HepG2 (cell line): ENCODE measurements around the gene CA7. TPM values are rescaled to one million over a fixed set of nuclear protein-coding genes. Genes with fewer than 3 reads are reported as not detected.

Experiments
- FOSL2 ChIP-seq: sonication (generic); formaldehyde crosslinking; IDR thresholded peaks from 2 replicates; pipeline ENCODE4 v1.4.0; 2020; ENCODE audit warnings: missing genetic modification reagents
- FOXO1 ChIP-seq: sonication (generic); formaldehyde crosslinking; IDR thresholded peaks from 2 replicates; pipeline ENCODE4 v1.4.0; 2020; ENCODE audit warnings: missing genetic modification reagents
- HCFC1 ChIP-seq: fragments of 150-350 bp; IDR thresholded peaks from 2 replicates; pipeline ENCODE4 v1.6.1; 2014; ENCODE audit warnings: low read depth, low read length
- KLF15 ChIP-seq: sonication (generic); formaldehyde crosslinking; IDR thresholded peaks from 2 replicates; pipeline ENCODE4 v1.8.1; 2023; ENCODE audit warnings: borderline replicate concordance, mild to moderate bottlenecking, inconsistent platforms, missing genetic modification reagents, mixed read lengths
- NFE2L2 ChIP-seq: fragments of 150-350 bp; IDR thresholded peaks from 2 replicates; pipeline ENCODE4 v1.6.1; 2014; ENCODE audit warnings: low read length
- POLR2AphosphoS2 ChIP-seq: IDR thresholded peaks from 2 replicates; pipeline ENCODE4 v1.6.1; 2011; ENCODE audit warnings: low read depth, low read length, improper control_type of control experiment
- RARA ChIP-seq: IDR thresholded peaks from 2 replicates; pipeline ENCODE4 v1.6.1; 2016; ENCODE audit warnings: missing genetic modification reagents, missing compliant biosample characterization
- RELA ChIP-seq: sonication (generic); formaldehyde crosslinking; IDR thresholded peaks from 2 replicates; pipeline ENCODE4 v1.4.0; 2020; ENCODE audit warnings: missing genetic modification reagents
- ZC3H13 ChIP-seq: sonication (generic); formaldehyde crosslinking; IDR thresholded peaks from 2 replicates; pipeline ENCODE4 v1.8.1; 2023; ENCODE audit warnings: mild to moderate bottlenecking, missing genetic modification reagents, moderate library complexity
- ZNF20 ChIP-seq: sonication (generic); formaldehyde crosslinking; IDR thresholded peaks from 2 replicates; pipeline ENCODE4 v1.4.0; 2020; ENCODE audit warnings: mild to moderate bottlenecking, moderate library complexity, missing genetic modification reagents
- ZNF329 ChIP-seq: sonication (generic); formaldehyde crosslinking; IDR thresholded peaks from 2 replicates; pipeline ENCODE4 v1.9.0; 2021; ENCODE audit warnings: low read depth, mild to moderate bottlenecking, missing genetic modification reagents
- ZNF367 ChIP-seq: sonication (generic); formaldehyde crosslinking; IDR thresholded peaks from 2 replicates; pipeline ENCODE4 v1.4.0; 2020; ENCODE audit warnings: missing genetic modification reagents, borderline replicate concordance
- ZNF460 ChIP-seq: sonication (generic); formaldehyde crosslinking; IDR thresholded peaks from 2 replicates; pipeline ENCODE4 v1.5.1; 2020; ENCODE audit warnings: missing genetic modification reagents, mild to moderate bottlenecking, borderline replicate concordance
- ZNF530 ChIP-seq: sonication (generic); formaldehyde crosslinking; IDR thresholded peaks from 2 replicates; pipeline ENCODE4 v1.5.0; 2020; ENCODE audit warnings: low read depth, mild to moderate bottlenecking, missing genetic modification reagents
- ZNF616 ChIP-seq: sonication (generic); formaldehyde crosslinking; IDR thresholded peaks from 2 replicates; pipeline ENCODE4 v1.5.0; 2020; ENCODE audit warnings: low read depth, mild to moderate bottlenecking, missing genetic modification reagents
- ZNF773 ChIP-seq: sonication (generic); formaldehyde crosslinking; IDR thresholded peaks from 2 replicates; pipeline ENCODE4 v1.4.0; 2020; ENCODE audit warnings: missing genetic modification reagents, borderline replicate concordance
- ZNF841 ChIP-seq: sonication (generic); formaldehyde crosslinking; IDR thresholded peaks from 2 replicates; pipeline ENCODE4 v1.8.1; 2023; ENCODE audit warnings: missing genetic modification reagents, borderline replicate concordance
- ZNF891 ChIP-seq: sonication (generic); formaldehyde crosslinking; IDR thresholded peaks from 2 replicates; pipeline ENCODE4 v1.5.0; 2020; ENCODE audit warnings: mild to moderate bottlenecking, missing genetic modification reagents
- ZSCAN30 ChIP-seq: sonication (generic); formaldehyde crosslinking; IDR thresholded peaks from 2 replicates; pipeline ENCODE4 v1.5.0; 2020; ENCODE audit warnings: mild to moderate bottlenecking, missing genetic modification reagents
- polyA plus RNA-seq, 8 experiments: library from polyadenylated mRNA; depleted of rRNA in 3 of 8; stranded (reverse) in 7 of 8; unstranded in 1 of 8; fragments of >200 nt; fragmentation: Illumina TruSeq in 4 of 8; extraction: Trizol in 4 of 8; gene quantifications; 2 replicates each; pipeline versions ENCODE4 v1.2.1 to v1.2.3, GENCODE V29; 2011 to 2016; ENCODE audit warnings: low read depth in 4 of 8, missing spikeins in 1 of 8, mixed read lengths in 1 of 8; ENCODE audit not compliant: insufficient read depth in 1 of 8
- total RNA-seq, 5 experiments: library from RNA; depleted of rRNA; stranded (reverse); fragments of >200 nt; fragmentation: Illumina TruSeq; extraction: Trizol; gene quantifications; 2 replicates each; pipeline ENCODE4 v1.2.3, GENCODE V29; 2016; ENCODE audit warnings: low read depth in 1 of 5
- TF ChIP-seq, protein P1 (sequence below): sonication (generic); formaldehyde crosslinking; IDR thresholded peaks from 2 replicates; pipeline ENCODE4 v1.5.1; 2020; ENCODE audit warnings: missing genetic modification reagents, mild to moderate bottlenecking, borderline replicate concordance
- TF ChIP-seq, protein P2 (sequence below): sonication (generic); formaldehyde crosslinking; IDR thresholded peaks from 2 replicates; pipeline ENCODE4 v1.5.0; 2020; ENCODE audit warnings: missing genetic modification reagents, mild to moderate bottlenecking, borderline replicate concordance
- TF ChIP-seq, protein P3 (sequence below): sonication (generic); formaldehyde crosslinking; IDR thresholded peaks from 2 replicates; pipeline ENCODE4 v1.5.0; 2020; ENCODE audit warnings: missing genetic modification reagents
- TF ChIP-seq, protein P4 (sequence below): IDR thresholded peaks from 2 replicates; pipeline ENCODE4 v1.6.1; 2012; ENCODE audit warnings: inconsistent platforms
- TF ChIP-seq, protein P5 (sequence below): sonication (generic); formaldehyde crosslinking; IDR thresholded peaks from 2 replicates; pipeline ENCODE4 v1.4.0; 2020; ENCODE audit warnings: missing genetic modification reagents

The CA7 gene
- total and polyA plus RNA-seq, 2 of the 13 experiments (the other 11 are each of a cell fraction or from before 2014, with no cell fraction given): not detected

DNA sequence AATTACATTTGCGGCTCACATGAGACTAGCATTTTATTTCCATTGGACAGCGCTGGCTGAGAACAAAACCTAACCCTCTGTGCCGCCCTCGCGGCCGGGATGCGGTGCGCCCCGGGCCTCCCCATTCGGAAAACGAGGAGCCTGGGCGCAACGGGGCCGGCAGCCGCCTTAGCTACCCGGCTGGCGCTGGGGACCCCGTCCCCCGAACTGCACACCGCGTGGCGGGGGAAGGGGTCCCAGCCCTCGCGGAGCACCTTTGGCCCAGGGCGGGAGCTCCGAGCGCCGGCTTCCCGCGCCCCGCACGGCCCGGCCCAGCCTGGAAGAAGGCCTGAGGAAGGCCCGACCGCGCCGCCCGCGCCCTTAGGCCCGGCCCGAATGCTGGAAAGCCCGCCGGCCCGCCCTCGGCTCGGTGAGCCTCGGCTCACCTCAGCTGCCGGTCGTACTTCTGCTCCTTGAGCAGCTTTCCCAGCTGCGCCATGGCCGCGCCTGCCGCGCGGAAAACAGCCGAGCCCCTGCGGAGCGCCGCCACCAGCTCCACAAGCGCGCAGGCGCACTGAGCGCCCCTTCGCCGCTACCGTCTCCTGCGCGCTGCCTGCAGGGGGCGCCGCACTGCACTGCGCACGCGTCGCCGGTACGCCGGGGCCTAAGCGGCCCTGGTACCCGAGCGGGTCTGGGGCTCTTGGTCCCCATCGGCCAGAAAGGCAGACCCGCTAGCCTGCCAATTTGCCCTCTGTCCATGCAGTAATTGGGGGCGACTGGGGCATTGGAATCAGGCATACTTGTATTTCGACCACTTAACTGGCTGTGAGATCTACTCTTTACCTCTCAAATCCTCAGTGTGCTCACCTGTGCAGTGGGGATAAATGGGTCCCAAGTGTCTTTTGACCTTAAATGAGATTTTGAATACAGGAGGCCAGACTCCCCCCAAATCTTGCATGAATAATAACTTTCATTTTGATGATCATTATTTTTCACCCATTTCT lies 13.5 kb upstream of the CA7 start, which contains the start of gene NAE1 (continued):
- no peak for TF ChIP-seq POLR2AphosphoS2
- no peak for TF ChIP-seq ZNF460
- no peak for TF ChIP-seq HCFC1
- no peak; the same call in none of the 2 replicates for TF ChIP-seq FOSL2 (CRISPR knock-in tag)
- peak; percentile 92; the same call in 1 of the 2 replicates for TF ChIP-seq ZNF773 (CRISPR knock-in tag)
- no peak for TF ChIP-seq ZSCAN30 (CRISPR knock-in tag)
- TF ChIP-seq, protein P1, sequence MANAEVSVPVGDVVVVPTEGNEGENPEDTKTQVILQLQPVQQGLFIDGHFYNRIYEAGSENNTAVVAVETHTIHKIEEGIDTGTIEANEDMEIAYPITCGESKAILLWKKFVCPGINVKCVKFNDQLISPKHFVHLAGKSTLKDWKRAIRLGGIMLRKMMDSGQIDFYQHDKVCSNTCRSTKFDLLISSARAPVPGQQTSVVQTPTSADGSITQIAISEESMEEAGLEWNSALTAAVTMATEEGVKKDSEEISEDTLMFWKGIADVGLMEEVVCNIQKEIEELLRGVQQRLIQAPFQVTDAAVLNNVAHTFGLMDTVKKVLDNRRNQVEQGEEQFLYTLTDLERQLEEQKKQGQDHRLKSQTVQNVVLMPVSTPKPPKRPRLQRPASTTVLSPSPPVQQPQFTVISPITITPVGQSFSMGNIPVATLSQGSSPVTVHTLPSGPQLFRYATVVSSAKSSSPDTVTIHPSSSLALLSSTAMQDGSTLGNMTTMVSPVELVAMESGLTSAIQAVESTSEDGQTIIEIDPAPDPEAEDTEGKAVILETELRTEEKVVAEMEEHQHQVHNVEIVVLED: peak; percentile 74; the same call in 1 of the 2 replicates
- peak; percentile 67; the same call in 1 of the 2 replicates for TF ChIP-seq FOXO1
- TF ChIP-seq ZNF616 (CRISPR knock-in tag): 0 out of 2 replicates have a peak, but pooled peaks have one; percentile 78
- TF ChIP-seq, protein P2, sequence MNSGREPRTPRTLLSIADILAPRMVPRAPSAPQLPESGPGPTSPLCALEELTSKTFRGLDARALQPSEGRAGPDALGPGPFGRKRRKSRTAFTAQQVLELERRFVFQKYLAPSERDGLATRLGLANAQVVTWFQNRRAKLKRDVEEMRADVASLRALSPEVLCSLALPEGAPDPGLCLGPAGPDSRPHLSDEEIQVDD (CRISPR knock-in tag): no peak; the same call in 1 of the 2 replicates
- TF ChIP-seq, protein P3, sequence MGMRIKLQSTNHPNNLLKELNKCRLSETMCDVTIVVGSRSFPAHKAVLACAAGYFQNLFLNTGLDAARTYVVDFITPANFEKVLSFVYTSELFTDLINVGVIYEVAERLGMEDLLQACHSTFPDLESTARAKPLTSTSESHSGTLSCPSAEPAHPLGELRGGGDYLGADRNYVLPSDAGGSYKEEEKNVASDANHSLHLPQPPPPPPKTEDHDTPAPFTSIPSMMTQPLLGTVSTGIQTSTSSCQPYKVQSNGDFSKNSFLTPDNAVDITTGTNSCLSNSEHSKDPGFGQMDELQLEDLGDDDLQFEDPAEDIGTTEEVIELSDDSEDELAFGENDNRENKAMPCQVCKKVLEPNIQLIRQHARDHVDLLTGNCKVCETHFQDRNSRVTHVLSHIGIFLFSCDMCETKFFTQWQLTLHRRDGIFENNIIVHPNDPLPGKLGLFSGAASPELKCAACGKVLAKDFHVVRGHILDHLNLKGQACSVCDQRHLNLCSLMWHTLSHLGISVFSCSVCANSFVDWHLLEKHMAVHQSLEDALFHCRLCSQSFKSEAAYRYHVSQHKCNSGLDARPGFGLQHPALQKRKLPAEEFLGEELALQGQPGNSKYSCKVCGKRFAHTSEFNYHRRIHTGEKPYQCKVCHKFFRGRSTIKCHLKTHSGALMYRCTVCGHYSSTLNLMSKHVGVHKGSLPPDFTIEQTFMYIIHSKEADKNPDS (CRISPR knock-in tag): peak; percentile 43; the same call in 1 of the 2 replicates
- peak; percentile 97 for TF ChIP-seq KLF15 (CRISPR knock-in tag)
- no peak for TF ChIP-seq RELA
- TF ChIP-seq RARA (CRISPR knock-in tag): 0 out of 2 replicates have a peak, but pooled peaks have one; percentile 9
- TF ChIP-seq NFE2L2: no peak
- TF ChIP-seq, protein P4, sequence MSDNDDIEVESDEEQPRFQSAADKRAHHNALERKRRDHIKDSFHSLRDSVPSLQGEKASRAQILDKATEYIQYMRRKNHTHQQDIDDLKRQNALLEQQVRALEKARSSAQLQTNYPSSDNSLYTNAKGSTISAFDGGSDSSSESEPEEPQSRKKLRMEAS: peak; percentile 83
- peak; percentile 84; the same call in 1 of the 2 replicates for TF ChIP-seq ZNF329 (CRISPR knock-in tag)
- no peak for TF ChIP-seq ZNF530 (CRISPR knock-in tag)
- TF ChIP-seq ZNF367 (CRISPR knock-in tag): peak; percentile 96; the same call in 1 of the 2 replicates
- TF ChIP-seq ZC3H13 (CRISPR knock-in tag): peak; percentile 52; the same call in 1 of the 2 replicates
- peak; percentile 99 for TF ChIP-seq ZNF891 (CRISPR knock-in tag)
- no peak for TF ChIP-seq ZNF841 (CRISPR knock-in tag)
- TF ChIP-seq, protein P5, sequence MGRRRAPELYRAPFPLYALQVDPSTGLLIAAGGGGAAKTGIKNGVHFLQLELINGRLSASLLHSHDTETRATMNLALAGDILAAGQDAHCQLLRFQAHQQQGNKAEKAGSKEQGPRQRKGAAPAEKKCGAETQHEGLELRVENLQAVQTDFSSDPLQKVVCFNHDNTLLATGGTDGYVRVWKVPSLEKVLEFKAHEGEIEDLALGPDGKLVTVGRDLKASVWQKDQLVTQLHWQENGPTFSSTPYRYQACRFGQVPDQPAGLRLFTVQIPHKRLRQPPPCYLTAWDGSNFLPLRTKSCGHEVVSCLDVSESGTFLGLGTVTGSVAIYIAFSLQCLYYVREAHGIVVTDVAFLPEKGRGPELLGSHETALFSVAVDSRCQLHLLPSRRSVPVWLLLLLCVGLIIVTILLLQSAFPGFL: peak; percentile 91; the same call in 1 of the 2 replicates
- peak; percentile 92 for TF ChIP-seq ZNF20 (CRISPR knock-in tag)
